Neural crest cell (in vitro differentiated cells): ENCODE data around the gene RNF224. TPM values are rescaled to one million over a fixed set of nuclear protein-coding genes. Genes with fewer than 3 reads are reported as not detected.
A peak's percentile ranks its signal among the peaks of the same experiment; 100 is the strongest.

Source experiments
- DNase-seq: peaks from one replicate; pipeline ENCODE4 v3.0.0; 2021; ENCODE audit warnings: low read depth, mixed read lengths, low spot score
- H3K27ac Mint-ChIP-seq: one replicate; pipeline ENCODE4 v1.8.0; 2021; ENCODE audit warnings: mild to moderate bottlenecking, mixed read lengths; ENCODE audit not compliant: unreplicated experiment
- H3K27me3 Mint-ChIP-seq: 2 replicates; pipeline ENCODE4 v1.8.0; 2021; ENCODE audit warnings: low read depth, mild to moderate bottlenecking, mixed read lengths
- H3K36me3 Mint-ChIP-seq: 2 replicates; pipeline ENCODE4 v1.8.0; 2021; ENCODE audit warnings: low read depth, mild to moderate bottlenecking, mixed read lengths
- H3K4me1 Mint-ChIP-seq: 2 replicates; pipeline ENCODE4 v1.8.0; 2021; ENCODE audit warnings: mixed read lengths
- H3K4me3 Mint-ChIP-seq: one replicate; pipeline ENCODE4 v1.8.0; 2021; ENCODE audit warnings: mild to moderate bottlenecking, mixed read lengths
- H3K9me3 Mint-ChIP-seq: 2 replicates; pipeline ENCODE4 v1.8.0; 2021; ENCODE audit warnings: mixed read lengths
- total RNA-seq: library from RNA; stranded (reverse); gene quantifications from 2 replicates; pipeline ENCODE4 v1.2.1, GENCODE V29; 2021
- TF ChIP-seq, protein P1 (sequence below): fragments of 200-600 bp; sonication (generic); conservative IDR thresholded peaks from 2 replicates; pipeline ENCODE4 v1.5.0; 2021; ENCODE audit warnings: antibody characterized with exemption, mild to moderate bottlenecking

RNF224 gene
- total RNA-seq, 1 donor from 2014 or later, result not detected

DNA sequence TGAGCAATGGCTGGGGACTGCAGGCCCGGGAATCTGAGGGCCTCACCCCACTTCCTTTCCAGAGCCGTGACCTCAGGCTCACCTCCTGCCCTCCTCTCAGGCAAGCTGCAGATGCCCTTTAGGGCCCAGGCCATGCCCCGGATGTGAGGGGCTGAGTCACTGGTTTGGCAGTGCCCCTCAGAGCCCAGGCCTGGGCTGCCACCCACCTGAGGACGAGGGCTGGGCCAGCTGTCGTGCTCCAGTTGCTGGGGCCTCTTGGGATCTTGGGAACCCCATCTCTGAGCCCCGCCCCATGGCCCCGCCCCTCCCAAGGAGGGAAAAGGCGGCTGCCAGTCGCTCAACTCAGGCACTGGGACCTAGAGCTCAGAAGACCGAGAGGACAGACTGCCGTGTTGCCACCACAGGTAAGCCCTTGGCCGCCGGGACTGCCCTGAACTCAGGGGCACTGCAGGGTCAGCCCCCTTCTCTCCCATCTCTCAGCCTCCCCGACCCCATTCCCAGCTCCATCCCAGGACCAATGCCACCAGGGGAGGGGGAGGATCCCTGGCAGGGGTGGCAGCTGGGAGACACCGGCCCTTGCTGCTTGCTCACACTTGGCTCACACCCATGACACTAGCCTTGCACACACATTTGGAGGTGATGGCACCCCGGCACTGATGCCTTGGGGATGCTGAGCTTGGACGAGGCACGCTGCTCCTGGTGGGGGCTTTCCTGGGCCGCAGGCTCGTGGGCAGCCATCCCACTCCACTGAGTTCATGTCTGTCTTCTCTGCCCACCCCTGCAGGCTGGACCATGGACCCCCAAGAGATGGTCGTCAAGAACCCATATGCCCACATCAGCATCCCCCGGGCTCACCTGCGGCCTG, 2.2 kb upstream of the RNF224 start, which contains the start of gene CYSRT1:
TSS of gene CYSRT1 (plus strand) at position 345 of the 865 bp plus-strand sequence. CDS start at position 793, 448 bp downstream.
- H3K36me3 Mint-ChIP-seq, result no peaks in the 10 kb centered on the region
- peak within 1 kb of the TSS; percentile 85 for H3K4me3 Mint-ChIP-seq
- peaks cover 4% of the 10 kb centered on the region for H3K4me1 Mint-ChIP-seq
- TF ChIP-seq, protein P1, sequence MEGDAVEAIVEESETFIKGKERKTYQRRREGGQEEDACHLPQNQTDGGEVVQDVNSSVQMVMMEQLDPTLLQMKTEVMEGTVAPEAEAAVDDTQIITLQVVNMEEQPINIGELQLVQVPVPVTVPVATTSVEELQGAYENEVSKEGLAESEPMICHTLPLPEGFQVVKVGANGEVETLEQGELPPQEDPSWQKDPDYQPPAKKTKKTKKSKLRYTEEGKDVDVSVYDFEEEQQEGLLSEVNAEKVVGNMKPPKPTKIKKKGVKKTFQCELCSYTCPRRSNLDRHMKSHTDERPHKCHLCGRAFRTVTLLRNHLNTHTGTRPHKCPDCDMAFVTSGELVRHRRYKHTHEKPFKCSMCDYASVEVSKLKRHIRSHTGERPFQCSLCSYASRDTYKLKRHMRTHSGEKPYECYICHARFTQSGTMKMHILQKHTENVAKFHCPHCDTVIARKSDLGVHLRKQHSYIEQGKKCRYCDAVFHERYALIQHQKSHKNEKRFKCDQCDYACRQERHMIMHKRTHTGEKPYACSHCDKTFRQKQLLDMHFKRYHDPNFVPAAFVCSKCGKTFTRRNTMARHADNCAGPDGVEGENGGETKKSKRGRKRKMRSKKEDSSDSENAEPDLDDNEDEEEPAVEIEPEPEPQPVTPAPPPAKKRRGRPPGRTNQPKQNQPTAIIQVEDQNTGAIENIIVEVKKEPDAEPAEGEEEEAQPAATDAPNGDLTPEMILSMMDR, result no peak
- H3K9me3 Mint-ChIP-seq, result no peaks in the 10 kb centered on the region
- H3K27me3 Mint-ChIP-seq, result peaks cover 6% of the 10 kb centered on the region
- DNase-seq, result no peak
- H3K27ac Mint-ChIP-seq, result no peak within 1 kb of the TSS

DNA sequence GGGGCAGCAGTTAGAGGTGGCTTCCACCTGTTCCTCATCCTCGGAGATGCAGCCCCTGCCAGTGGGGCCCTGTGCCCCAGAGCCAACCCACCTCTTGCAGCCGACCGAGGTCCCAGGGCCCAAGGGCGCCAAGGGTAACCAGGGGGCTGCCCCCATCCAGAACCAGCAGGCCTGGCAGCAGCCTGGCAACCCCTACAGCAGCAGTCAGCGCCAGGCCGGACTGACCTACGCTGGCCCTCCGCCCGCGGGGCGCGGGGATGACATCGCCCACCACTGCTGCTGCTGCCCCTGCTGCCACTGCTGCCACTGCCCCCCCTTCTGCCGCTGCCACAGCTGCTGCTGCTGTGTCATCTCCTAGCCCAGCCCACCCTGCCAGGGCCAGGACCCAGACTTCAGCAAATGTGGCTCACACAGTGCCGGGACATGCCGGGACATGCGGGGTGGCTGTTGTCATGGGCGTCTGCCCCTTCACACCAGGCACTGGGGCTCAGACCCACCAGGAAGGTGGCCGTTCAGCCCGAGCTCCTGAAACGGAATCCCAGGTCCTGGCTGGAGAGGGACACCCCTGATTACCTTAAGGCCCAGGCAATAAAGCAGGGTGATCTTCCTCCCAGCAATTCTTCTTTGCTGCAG, 1.5 kb upstream of the RNF224 start:
- Mint-ChIP-seq H3K27ac (no peak overlapping the region), H3K27me3 (peaks cover 6% of the 10 kb centered on the region), H3K36me3 (no peaks in the 10 kb centered on the region), H3K9me3 (no peaks in the 10 kb centered on the region), H3K4me3 (no peak overlapping the region), H3K4me1 (peaks cover 4% of the 10 kb centered on the region)
- TF ChIP-seq, protein P1, result no peak
- DNase-seq, result no peak

DNA sequence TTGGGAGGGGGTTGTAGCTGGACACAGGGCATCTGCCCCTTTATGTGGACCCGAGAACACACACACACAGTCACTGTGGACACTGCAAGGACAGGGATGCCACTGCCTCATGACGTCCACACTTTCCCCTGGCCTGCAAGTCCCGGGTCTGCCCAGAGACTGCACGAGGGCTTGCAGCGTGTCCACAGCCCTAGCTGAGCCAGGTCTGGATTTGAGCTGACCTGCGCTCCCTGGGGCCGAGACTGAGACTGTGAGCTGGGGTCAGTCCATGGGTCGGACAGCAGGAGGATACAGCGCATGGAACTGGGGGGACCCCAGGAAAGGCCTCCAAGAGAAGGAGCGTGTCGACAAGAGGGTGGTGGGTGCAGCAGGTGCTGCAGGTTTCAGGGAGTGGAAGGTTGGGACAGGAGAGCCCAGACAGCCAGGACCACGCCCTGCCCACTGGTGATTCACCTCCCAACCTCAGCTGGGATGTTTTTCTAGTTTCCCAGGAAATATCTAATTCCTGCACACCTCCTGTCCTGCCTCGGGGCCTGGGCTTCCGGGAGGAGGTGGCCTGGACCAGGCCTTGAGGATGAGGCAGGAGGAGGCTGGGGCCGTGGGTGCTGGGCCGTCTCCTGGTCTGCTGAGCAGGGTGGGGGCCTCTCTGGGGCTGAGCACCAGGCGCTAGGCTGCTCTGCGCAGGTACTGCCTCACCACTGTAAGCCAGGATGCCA, 806 bp upstream of the RNF224 start:
- no peak overlapping the region for H3K27ac Mint-ChIP-seq
- peak overlapping the region; percentile 34 for H3K4me3 Mint-ChIP-seq
- no peaks in the 10 kb centered on the region for H3K9me3 Mint-ChIP-seq
- TF ChIP-seq, protein P1, result no peak
- peaks cover 4% of the 10 kb centered on the region for H3K4me1 Mint-ChIP-seq
- no peak for DNase-seq
- no peaks in the 10 kb centered on the region for H3K36me3 Mint-ChIP-seq
- peaks cover 6% of the 10 kb centered on the region for H3K27me3 Mint-ChIP-seq

DNA sequence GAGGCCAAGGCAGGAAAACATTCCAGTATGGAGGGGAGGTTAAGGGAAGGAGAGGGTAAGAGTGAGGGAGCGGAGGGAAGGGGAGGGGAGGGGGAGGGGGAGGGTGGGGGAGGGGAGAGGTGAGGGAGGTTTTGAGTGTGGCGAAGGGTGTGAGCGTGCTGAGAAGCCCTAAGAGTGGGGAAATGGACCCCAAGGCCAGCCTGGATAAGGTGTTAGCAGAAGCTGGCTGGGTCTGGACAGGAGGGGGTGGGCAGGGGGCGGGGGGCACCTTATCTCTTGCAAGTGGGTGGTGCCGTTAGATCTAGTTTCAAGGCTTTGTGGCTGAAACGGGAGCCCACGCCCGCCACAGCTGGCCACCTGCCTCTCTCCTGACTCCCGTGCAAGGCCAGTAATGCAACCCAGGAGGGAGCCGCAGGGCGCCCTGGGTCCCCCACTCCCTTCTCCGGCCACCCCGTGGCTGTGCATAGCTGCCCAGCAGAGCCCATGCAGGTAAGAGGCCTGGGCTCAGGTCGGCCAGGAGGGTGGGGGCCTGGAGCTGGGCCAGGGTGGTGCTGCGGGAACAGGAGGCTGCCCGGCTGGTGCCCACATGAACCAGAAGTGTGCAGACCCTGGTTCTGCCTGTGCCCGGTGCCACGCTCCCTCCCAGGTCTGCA, 677 bp downstream of the RNF224 start:
- Mint-ChIP-seq H3K4me3 (peak overlapping the region; percentile 82), H3K27me3 (peaks cover 4% of the 10 kb centered on the region), H3K36me3 (no peaks in the 10 kb centered on the region), H3K4me1 (peaks cover 4% of the 10 kb centered on the region), H3K9me3 (no peaks in the 10 kb centered on the region), H3K27ac (no peak overlapping the region)
- TF ChIP-seq, protein P1, result no peak
- no peak for DNase-seq

DNA sequence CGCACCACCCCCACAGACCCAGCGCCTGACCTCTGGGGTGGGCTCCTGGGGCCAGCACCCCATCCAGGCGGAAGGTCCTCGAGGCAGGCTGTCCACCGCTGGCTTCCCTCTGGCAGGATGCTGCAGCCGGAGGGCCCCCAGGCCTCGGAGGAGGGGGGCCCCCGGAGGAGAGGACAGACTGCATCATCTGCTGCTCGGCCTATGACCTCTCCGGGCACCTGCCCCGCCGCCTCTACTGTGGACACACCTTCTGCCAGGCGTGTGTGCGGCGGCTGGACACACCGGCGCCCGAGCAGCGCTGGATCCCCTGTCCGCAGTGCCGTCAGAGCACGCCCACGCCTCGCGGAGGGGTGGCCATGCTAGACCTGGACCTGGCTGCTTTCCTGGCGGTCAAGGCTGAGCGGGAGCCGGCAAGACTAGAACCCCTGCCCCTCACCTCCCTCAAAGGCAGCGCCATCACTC, 1.2 kb downstream of the RNF224 start:
- H3K9me3 Mint-ChIP-seq, result no peaks in the 10 kb centered on the region
- no peaks in the 10 kb centered on the region for H3K36me3 Mint-ChIP-seq
- peaks cover 4% of the 10 kb centered on the region for H3K4me1 Mint-ChIP-seq
- no peak for DNase-seq
- peaks cover 3% of the 10 kb centered on the region for H3K27me3 Mint-ChIP-seq
- no peak overlapping the region for H3K27ac Mint-ChIP-seq
- H3K4me3 Mint-ChIP-seq, result no peak overlapping the region
- TF ChIP-seq, protein P1, result no peak
